Keratinocyte (primary cell): Measurements from ENCODE around the gene TOX2. TPM values are rescaled to one million over a fixed set of nuclear protein-coding genes. Genes with fewer than 3 reads are reported as not detected.

Source experiments
- DNase-seq: peaks from one replicate; pipeline ENCODE4 v3.0.0-alpha.2; 2011; ENCODE audit warnings: low read depth, missing footprints, low spot score
- FAIRE-seq: peaks from 2 replicates; lab custom pipeline; 2011; peaks lifted over from hg19 to GRCh38; lab: Jason Lieb, UNC
- H2AFZ ChIP-seq: 2 replicates; pipeline ENCODE4 v1.6.0; 2012; ENCODE audit warnings: low read length, control low read depth, inconsistent platforms; ENCODE audit not compliant: control insufficient read depth
- H3K27ac ChIP-seq: 2 replicates; pipeline ENCODE4 v1.5.1; 2011; ENCODE audit warnings: low read length; ENCODE audit not compliant: control insufficient read depth, insufficient read depth
- H3K27me3 ChIP-seq: 3 replicates; pipeline ENCODE4 v1.6.0; 2011; ENCODE audit warnings: low read length; ENCODE audit not compliant: control insufficient read depth, insufficient read depth; ENCODE audit errors: extremely low read depth
- H3K36me3 ChIP-seq, 2 experiments: 2 replicates in 1 of 2; 3 replicates in 1 of 2; pipeline ENCODE4 v1.5.1; 2011; ENCODE audit warnings: low read length in 2 of 2, mild to moderate bottlenecking in 1 of 2; ENCODE audit not compliant: control insufficient read depth in 2 of 2, insufficient read depth in 2 of 2; ENCODE audit errors: extremely low read depth in 1 of 2
- H3K4me1 ChIP-seq: 3 replicates; pipeline ENCODE4 v1.5.1; 2011; ENCODE audit warnings: low read length; ENCODE audit not compliant: control insufficient read depth, insufficient read depth; ENCODE audit errors: extremely low read depth
- H3K4me2 ChIP-seq: 3 replicates; pipeline ENCODE4 v1.6.0; 2011; ENCODE audit warnings: low read depth, low read length; ENCODE audit not compliant: control insufficient read depth, insufficient read depth; ENCODE audit errors: extremely low read depth
- H3K4me3 ChIP-seq, 3 experiments: fragments of 200-600 bp in 1 of 3; sonication (generic) in 1 of 3; 2 replicates in 2 of 3; 3 replicates in 1 of 3; pipeline ENCODE4 v1.5.1; 2011 to 2016; ENCODE audit warnings: low read length in 3 of 3, mild to moderate bottlenecking in 3 of 3, control low read depth in 2 of 3, inconsistent platforms in 1 of 3, low read depth in 1 of 3, mixed read lengths in 1 of 3, mixed run types in 1 of 3, moderate library complexity in 1 of 3; ENCODE audit not compliant: control insufficient read depth in 2 of 3, insufficient read depth in 2 of 3; ENCODE audit errors: extremely low read depth in 1 of 3
- H3K79me2 ChIP-seq: 2 replicates; pipeline ENCODE4 v1.6.0; 2012; ENCODE audit warnings: low read length; ENCODE audit not compliant: control insufficient read depth, insufficient read depth
- H3K9ac ChIP-seq: 3 replicates; pipeline ENCODE4 v1.6.0; 2011; ENCODE audit warnings: low read length; ENCODE audit not compliant: control insufficient read depth, insufficient read depth; ENCODE audit errors: extremely low read depth
- H3K9me1 ChIP-seq: 3 replicates; pipeline ENCODE4 v1.6.0; 2011; ENCODE audit warnings: low read length; ENCODE audit not compliant: control insufficient read depth, insufficient read depth; ENCODE audit errors: extremely low read depth
- H3K9me3 ChIP-seq: 2 replicates; pipeline ENCODE4 v1.5.1; 2012; ENCODE audit warnings: low read depth, low read length; ENCODE audit not compliant: control insufficient read depth
- H4K20me1 ChIP-seq: 3 replicates; pipeline ENCODE4 v1.6.0; 2011; ENCODE audit warnings: low read length; ENCODE audit not compliant: control insufficient read depth, insufficient read depth; ENCODE audit errors: extremely low read depth
- CTCF ChIP-seq, 3 experiments: IDR thresholded peaks in 1 of 3; conservative IDR thresholded peaks in 1 of 3; optimal IDR thresholded peaks in 1 of 3; 2 replicates in 2 of 3; 3 replicates in 1 of 3; pipeline versions ENCODE3 to v1.5.1; 2011; ENCODE audit warnings: low read length in 3 of 3, mild to moderate bottlenecking in 3 of 3, moderate library complexity in 2 of 3, control low read depth in 1 of 3, inconsistent platforms in 1 of 3; ENCODE audit not compliant: insufficient read depth in 2 of 3; ENCODE audit errors: extremely low read depth in 1 of 3
- EZH2 ChIP-seq: IDR thresholded peaks from one replicate; pipeline ENCODE4 v1.6.1; 2012; ENCODE audit warnings: inconsistent platforms, mild to moderate bottlenecking, low read length, moderate library complexity
- dilution Hi-C: fragments of 300-500 bp; cut with MboI; formaldehyde crosslinking; loops from one replicate; pipeline ENCODE4 v1.7.0; 2020; ENCODE audit warnings: low sequenced_read_pairs; ENCODE audit not compliant: extremely low pct_ligation_motif_present
- polyA plus RNA-seq, 5 experiments: library from polyadenylated mRNA; depleted of rRNA in 3 of 5; stranded (reverse) in 3 of 5; stranded (forward) in 1 of 5; unstranded in 1 of 5; fragments of >200 nt; gene quantifications; 1 replicate in 1 of 5; 2 replicates in 3 of 5; 3 replicates in 1 of 5; pipeline versions ENCODE4 v1.2.1 to v1.2.3, GENCODE V29; 2011 to 2012; ENCODE audit warnings: missing spikeins in 2 of 5, low read depth in 1 of 5, low replicate concordance in 1 of 5

Gene TOX2
- polyA plus RNA-seq, 1 donor (not counting 4 experiments of a cell fraction or from before 2014, with no cell fraction given) = 0.20 TPM

GRCh38 chr20:44028003-44028730 lies 113.5 kb downstream of the TOX2 start:
- dilution Hi-C loops = no loop called here
- Histone ChIP-seq H3K27ac (no peak overlapping the region), H3K79me2 (no peaks in the 10 kb centered on the region), H2AFZ (no peak overlapping the region), H3K9ac (no peak overlapping the region), H3K4me1 (no peaks in the 10 kb centered on the region), H3K27me3 (peaks cover 26% of the 10 kb centered on the region), H4K20me1 (no peaks in the 10 kb centered on the region), H3K4me3 (no peak overlapping the region), H3K9me3 (no peaks in the 10 kb centered on the region), H3K36me3 (no peaks in the 10 kb centered on the region), H3K9me1 (no peaks in the 10 kb centered on the region), H3K4me2 (no peak overlapping the region)
- TF ChIP-seq CTCF (optimal IDR thresholded peaks at IDR 0.05 in 1 of 3, IDR thresholded peaks at IDR 0.05 in 1 of 3, conservative IDR thresholded peaks at IDR 0.05 in 1 of 3; ENCODE audit: extremely low read depth in 1 of 3, insufficient read depth in 2 of 3, low read length in 3 of 3) (no peak), EZH2 (no peak)
- FAIRE-seq = no peak
- no peak for DNase-seq

DNA sequence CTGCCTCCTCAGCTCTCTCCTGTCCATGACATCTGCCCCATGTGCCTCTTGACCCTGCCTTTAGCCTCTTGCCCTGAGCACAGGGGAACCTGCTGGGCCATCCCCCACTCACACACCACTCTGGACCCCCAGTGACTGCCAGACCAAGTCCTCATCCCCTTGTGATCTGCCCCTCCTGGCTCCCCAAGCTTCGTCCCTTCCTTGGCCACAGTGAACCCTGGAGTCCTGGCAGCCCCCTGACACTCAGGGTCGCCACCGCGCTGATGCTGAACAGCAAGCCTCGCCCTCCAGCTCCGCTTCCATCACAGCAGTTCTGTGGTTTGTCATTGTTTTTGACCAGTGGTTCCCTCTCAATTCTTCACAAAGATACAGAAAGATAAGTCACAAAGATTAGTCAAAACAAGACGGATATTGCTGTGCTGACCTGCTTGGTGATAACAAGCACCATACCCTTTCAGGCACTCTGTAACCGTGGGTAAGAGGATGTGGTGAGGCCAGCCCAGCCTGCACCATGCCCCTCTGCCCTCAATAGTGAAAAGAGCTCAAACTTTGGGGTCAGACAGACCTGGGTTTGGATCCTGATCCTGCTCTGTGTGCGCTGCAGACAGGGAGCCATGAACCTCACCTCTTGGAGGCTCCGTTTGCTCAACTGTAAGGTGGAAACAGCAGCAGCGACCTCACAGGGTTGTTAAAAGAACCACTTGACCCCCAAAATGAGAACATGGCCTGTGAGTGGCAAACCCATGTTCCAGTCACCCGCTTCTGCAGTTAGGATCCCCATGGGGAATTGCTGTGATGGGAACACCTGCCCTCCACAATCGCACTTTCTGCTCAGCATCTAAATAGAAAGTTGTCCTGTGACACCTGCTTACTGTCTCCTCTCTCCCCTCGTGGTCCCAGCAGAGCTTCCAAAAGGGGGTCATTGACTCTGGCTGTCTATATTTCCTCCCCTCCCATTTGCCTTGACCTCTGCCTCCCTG lies 114.5 kb downstream of the TOX2 start:
- H3K79me2 ChIP-seq = no peaks in the 10 kb centered on the region
- DNase-seq = no peak
- no peak overlapping the region for H3K27ac ChIP-seq
- no peaks in the 10 kb centered on the region for H3K36me3 ChIP-seq
- H3K4me1 ChIP-seq = no peaks in the 10 kb centered on the region
- FAIRE-seq = no peak
- H3K27me3 ChIP-seq = peaks cover 22% of the 10 kb centered on the region
- dilution Hi-C loops = no loop called here
- H3K9ac ChIP-seq = no peak overlapping the region
- no peak overlapping the region for H3K4me2 ChIP-seq
- no peaks in the 10 kb centered on the region for H4K20me1 ChIP-seq
- H2AFZ ChIP-seq = no peak overlapping the region
- H3K4me3 ChIP-seq = no peak overlapping the region
- no peaks in the 10 kb centered on the region for H3K9me1 ChIP-seq
- H3K9me3 ChIP-seq = no peaks in the 10 kb centered on the region
- TF ChIP-seq EZH2 = no peak
- no peak for TF ChIP-seq CTCF (optimal IDR thresholded peaks at IDR 0.05 in 1 of 3, IDR thresholded peaks at IDR 0.05 in 1 of 3, conservative IDR thresholded peaks at IDR 0.05 in 1 of 3; ENCODE audit: extremely low read depth in 1 of 3, insufficient read depth in 2 of 3, low read length in 3 of 3)
